Stimulated activated CD8-positive, alpha-beta memory T cell treated with anti-CD3 and anti-CD28 coated beads, Interleukin-4, amount 100 ng/mL, for 4 hours (primary cell): ENCODE results near the gene MAP2K3.
"Not testable (repeated sequence)": the region's sequence is repeated elsewhere in the genome, so short reads cannot be mapped to it uniquely, and the experiment has no call there.

Source experiments
- DNase-seq, 2 donors: peaks; one replicate each; pipeline ENCODE4 v3.0.0-alpha.2; 2020; ENCODE audit warnings: low read depth in 2 of 2, low spot score in 1 of 2

Gene MAP2K3

GRCh38 chr17:21327921-21328320, 43.4 kb downstream of the MAP2K3 start:
- DNase-seq = not testable (repeated sequence)

- not testable (repeated sequence) for DNase-seq
Measured at GRCh38 chr17:21328778-21329177, 44.3 kb downstream of the MAP2K3 start.

GRCh38 chr17:21330436-21331160, 46.1 kb downstream of the MAP2K3 start:
- no peak for DNase-seq

- DNase-seq = not testable (repeated sequence)
Measured at GRCh38 chr17:21336541-21337294, 52.2 kb downstream of the MAP2K3 start.

- DNase-seq = not testable (repeated sequence)
Measured at GRCh38 chr17:21337981-21338625, 53.6 kb downstream of the MAP2K3 start.

- no peak for DNase-seq
Measured at GRCh38 chr17:21339011-21339410, 54.5 kb downstream of the MAP2K3 start.

GRCh38 chr17:21339571-21339970, 55.1 kb downstream of the MAP2K3 start:
- not testable (repeated sequence) for DNase-seq

- not testable (repeated sequence) for DNase-seq
Measured at GRCh38 chr17:21340407-21340806, 55.9 kb downstream of the MAP2K3 start.

- not testable (repeated sequence) for DNase-seq
Measured at GRCh38 chr17:21341279-21341678, 56.8 kb downstream of the MAP2K3 start.

- DNase-seq = not testable (repeated sequence)
Measured at GRCh38 chr17:21341925-21342540, 57.5 kb downstream of the MAP2K3 start.

- DNase-seq = not testable (repeated sequence)
Measured at GRCh38 chr17:21343061-21343949, 58.8 kb downstream of the MAP2K3 start.

- DNase-seq = not testable (repeated sequence)
Measured at GRCh38 chr17:21344801-21345200, 60.3 kb downstream of the MAP2K3 start.

- no peak for DNase-seq
Measured at GRCh38 chr17:21345236-21345635, 60.7 kb downstream of the MAP2K3 start.

- not testable (repeated sequence) for DNase-seq
Measured at GRCh38 chr17:21346107-21346506, 61.6 kb downstream of the MAP2K3 start.

GRCh38 chr17:21346651-21347250, 62.2 kb downstream of the MAP2K3 start:
- DNase-seq = not testable (repeated sequence)

- DNase-seq = not testable (repeated sequence)
Measured at GRCh38 chr17:21347660-21348059, 63.1 kb downstream of the MAP2K3 start.

GRCh38 chr17:21348081-21348925, 63.8 kb downstream of the MAP2K3 start:
- not testable (repeated sequence) for DNase-seq

- not testable (repeated sequence) for DNase-seq
Measured at GRCh38 chr17:21348926-21349261, 64.4 kb downstream of the MAP2K3 start.
